Measurements from ENCODE around the gene CD7. TPM values are rescaled to one million over a fixed set of nuclear protein-coding genes. Genes with fewer than 3 reads are reported as not detected.

Gene CD7
- total RNA-seq, 2 experiments from 2014 or later = not detected

DNA sequence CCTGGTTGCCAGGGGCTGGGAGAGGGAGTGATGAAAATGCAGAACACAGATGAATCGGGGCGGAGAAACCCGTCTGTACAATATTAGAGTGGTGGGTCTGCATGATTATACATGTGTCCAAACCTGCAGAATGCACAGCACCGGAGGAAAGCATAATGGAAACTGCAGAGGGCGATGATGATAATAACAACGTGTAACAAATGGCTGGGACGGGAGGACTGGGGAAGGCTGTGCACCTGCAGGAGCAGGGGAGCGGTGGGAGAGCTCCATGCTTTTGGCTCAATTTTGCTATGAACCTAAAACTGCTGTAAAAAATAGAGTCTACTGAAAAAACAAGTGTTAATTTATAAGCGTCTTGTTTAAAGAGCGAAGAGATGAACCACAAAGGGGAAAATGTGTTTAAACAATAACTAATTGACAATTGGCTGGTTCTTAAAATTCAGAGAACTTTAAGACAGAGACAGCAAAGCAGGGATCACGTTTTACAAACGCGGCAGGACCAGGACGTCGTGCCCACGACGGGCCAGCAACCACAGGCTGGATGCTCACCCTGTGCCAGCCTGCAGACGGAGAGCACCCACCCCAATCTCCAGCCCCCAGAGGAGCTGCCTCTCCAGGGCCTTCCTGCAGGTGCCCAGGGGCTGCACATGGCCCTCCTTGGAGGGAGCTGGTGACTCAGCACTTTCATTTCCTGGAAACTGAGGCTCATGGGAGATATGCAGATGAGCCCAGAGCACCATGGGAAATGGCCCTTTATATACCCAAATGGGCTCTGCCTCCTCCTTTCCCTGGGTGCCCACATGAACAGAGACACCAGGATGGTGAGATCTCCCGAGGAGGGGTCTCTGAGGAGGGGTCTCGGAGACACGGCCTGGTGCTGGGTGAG is 41.3 kb upstream of the CD7 start, which contains the start of gene TEX19:
TEX19 (plus strand) TSS at position 783 of the 886 bp plus-strand sequence. CDS start 2,904 bp downstream, outside the sequence.
- Histone ChIP-seq H3K36me3 (ENCODE audit: insufficient read depth, low read length) (no peaks in the 10 kb centered on the region), H3K9me2 (ENCODE audit: insufficient read depth, low read length) (no peaks in the 10 kb centered on the region), H3K4me2 (ENCODE audit: low read length) (peak within 1 kb of the TSS; percentile 40), H3K79me2 (ENCODE audit: insufficient read depth, low read depth, low read length) (no peaks in the 10 kb centered on the region), H2AFZ (ENCODE audit: low read length) (peak within 1 kb of the TSS; percentile 42; the same call in 1 of the 2 replicates), H3K4me1 (ENCODE audit: insufficient read depth, low read length, poor library complexity, severe bottlenecking) (peaks cover 54% of the 10 kb centered on the region), H3K9me3 (ENCODE audit: low read length) (no peaks in the 10 kb centered on the region), H3K4me3 (ENCODE audit: low read depth, low read length, poor library complexity, severe bottlenecking) (peak within 1 kb of the TSS; percentile 13), H4K20me1 (ENCODE audit: insufficient read depth, low read length) (no peaks in the 10 kb centered on the region), H3K27ac (ENCODE audit: low read depth, low read length, poor library complexity, severe bottlenecking) (peak within 1 kb of the TSS; percentile 59)
- no TSS peak for BruUV-seq (replicated peaks)
- DNase-seq (ENCODE audit: low spot score) = peak; percentile 82
- ChIA-PET CTCF (ENCODE audit: unreplicated experiment) (interaction anchor here (0.6 to 1.3 kb wide), 2 partner anchors 12 to 196 kb away, joined by 3 read pairs; no protein-coding TSS in a partner anchor), POLR2A (interaction anchor here (0.6 to 3.0 kb wide), 8 partner anchors 8 to 99 kb away, joined by 3 to 15 read pairs (median 5); partner anchors contain the start of gene HEXD)
- intact Hi-C loops (cut with micrococcal nuclease; ENCODE audit: unreplicated experiment) = loop anchor here (2.0 kb wide), 1 partner anchor 90 kb away; no protein-coding TSS in a partner anchor
- no peak for TF ChIP-seq EZH2phosphoT487 (IDR thresholded peaks at IDR 0.05; ENCODE audit: borderline replicate concordance, low read depth, low read length)
- TF ChIP-seq, protein P1, sequence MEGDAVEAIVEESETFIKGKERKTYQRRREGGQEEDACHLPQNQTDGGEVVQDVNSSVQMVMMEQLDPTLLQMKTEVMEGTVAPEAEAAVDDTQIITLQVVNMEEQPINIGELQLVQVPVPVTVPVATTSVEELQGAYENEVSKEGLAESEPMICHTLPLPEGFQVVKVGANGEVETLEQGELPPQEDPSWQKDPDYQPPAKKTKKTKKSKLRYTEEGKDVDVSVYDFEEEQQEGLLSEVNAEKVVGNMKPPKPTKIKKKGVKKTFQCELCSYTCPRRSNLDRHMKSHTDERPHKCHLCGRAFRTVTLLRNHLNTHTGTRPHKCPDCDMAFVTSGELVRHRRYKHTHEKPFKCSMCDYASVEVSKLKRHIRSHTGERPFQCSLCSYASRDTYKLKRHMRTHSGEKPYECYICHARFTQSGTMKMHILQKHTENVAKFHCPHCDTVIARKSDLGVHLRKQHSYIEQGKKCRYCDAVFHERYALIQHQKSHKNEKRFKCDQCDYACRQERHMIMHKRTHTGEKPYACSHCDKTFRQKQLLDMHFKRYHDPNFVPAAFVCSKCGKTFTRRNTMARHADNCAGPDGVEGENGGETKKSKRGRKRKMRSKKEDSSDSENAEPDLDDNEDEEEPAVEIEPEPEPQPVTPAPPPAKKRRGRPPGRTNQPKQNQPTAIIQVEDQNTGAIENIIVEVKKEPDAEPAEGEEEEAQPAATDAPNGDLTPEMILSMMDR (conservative IDR thresholded peaks at IDR 0.05; ENCODE audit: low read length) = peak; percentile 69

DNA sequence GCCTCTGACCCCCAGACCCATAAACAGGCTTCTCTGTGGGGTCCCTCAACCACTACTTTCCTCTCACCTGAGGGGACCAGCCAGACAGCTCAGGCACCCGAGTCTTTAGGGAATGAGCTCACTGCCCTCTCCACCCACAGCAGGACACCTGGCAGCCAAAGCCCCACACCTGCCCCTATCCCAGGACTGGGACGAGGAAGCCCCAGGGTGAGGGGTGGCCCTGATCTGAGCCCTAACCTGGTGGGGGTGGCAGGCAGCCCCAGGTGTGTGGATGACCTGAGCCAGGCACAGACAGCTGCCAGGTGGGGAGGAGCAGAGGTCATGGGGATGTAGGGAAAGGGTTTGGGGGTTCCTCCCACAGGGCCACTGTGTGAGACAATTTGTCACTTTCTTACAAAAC is 40.0 kb upstream of the CD7 start:
- DNase-seq (ENCODE audit: low spot score) = no peak
- H3K9me2 ChIP-seq (ENCODE audit: insufficient read depth, low read length) = no peaks in the 10 kb centered on the region
- H3K4me2 ChIP-seq (ENCODE audit: low read length) = peak overlapping the region; percentile 39
- peaks cover 57% of the 10 kb centered on the region for H3K4me1 ChIP-seq (ENCODE audit: insufficient read depth, low read length, poor library complexity, severe bottlenecking)
- CTCF ChIA-PET (ENCODE audit: unreplicated experiment) = interaction anchor here (0.8 to 1.1 kb wide), 3 partner anchors 9 to 136 kb away, joined by 3 to 4 read pairs (median 4); no protein-coding TSS in a partner anchor
- H3K9me3 ChIP-seq (ENCODE audit: low read length) = no peaks in the 10 kb centered on the region
- no peaks in the 10 kb centered on the region for H4K20me1 ChIP-seq (ENCODE audit: insufficient read depth, low read length)
- no peaks in the 10 kb centered on the region for H3K36me3 ChIP-seq (ENCODE audit: insufficient read depth, low read length)
- POLR2A ChIA-PET = interaction anchor here (0.7 to 3.0 kb wide), 7 partner anchors 8 to 100 kb away, joined by 3 to 15 read pairs (median 5); partner anchors contain the start of gene HEXD
- no peak for TF ChIP-seq EZH2phosphoT487 (IDR thresholded peaks at IDR 0.05; ENCODE audit: borderline replicate concordance, low read depth, low read length)
- TF ChIP-seq, protein P1 (conservative IDR thresholded peaks at IDR 0.05; ENCODE audit: low read length) = no peak
- H3K4me3 ChIP-seq (ENCODE audit: low read depth, low read length, poor library complexity, severe bottlenecking) = no peak overlapping the region
- H3K79me2 ChIP-seq (ENCODE audit: insufficient read depth, low read depth, low read length) = no peaks in the 10 kb centered on the region
- BruUV-seq (replicated peaks) = no TSS peak
- peak overlapping the region; percentile 59 for H3K27ac ChIP-seq (ENCODE audit: low read depth, low read length, poor library complexity, severe bottlenecking)
- peak overlapping the region; percentile 58 for H2AFZ ChIP-seq (ENCODE audit: low read length)
- intact Hi-C loops (cut with micrococcal nuclease; ENCODE audit: unreplicated experiment) = loop anchor here (1.0 kb wide), 1 partner anchor 61 kb away; the partner anchor contains the start of genes HEXD and OGFOD3

All from OCI-LY7 (cell line).